NCI-H187 (cell line): Measurements from ENCODE around the gene KLF1.
"Not testable (repeated sequence)": the region's sequence is repeated elsewhere in the genome, so short reads cannot be mapped to it uniquely, and the experiment has no call there.

ENCODE experiments used
- DNase-seq, 2 experiments: peaks; one replicate each; lab custom pipeline; 2025; lab: John Stamatoyannopoulos, UW

Gene KLF1

DNA sequence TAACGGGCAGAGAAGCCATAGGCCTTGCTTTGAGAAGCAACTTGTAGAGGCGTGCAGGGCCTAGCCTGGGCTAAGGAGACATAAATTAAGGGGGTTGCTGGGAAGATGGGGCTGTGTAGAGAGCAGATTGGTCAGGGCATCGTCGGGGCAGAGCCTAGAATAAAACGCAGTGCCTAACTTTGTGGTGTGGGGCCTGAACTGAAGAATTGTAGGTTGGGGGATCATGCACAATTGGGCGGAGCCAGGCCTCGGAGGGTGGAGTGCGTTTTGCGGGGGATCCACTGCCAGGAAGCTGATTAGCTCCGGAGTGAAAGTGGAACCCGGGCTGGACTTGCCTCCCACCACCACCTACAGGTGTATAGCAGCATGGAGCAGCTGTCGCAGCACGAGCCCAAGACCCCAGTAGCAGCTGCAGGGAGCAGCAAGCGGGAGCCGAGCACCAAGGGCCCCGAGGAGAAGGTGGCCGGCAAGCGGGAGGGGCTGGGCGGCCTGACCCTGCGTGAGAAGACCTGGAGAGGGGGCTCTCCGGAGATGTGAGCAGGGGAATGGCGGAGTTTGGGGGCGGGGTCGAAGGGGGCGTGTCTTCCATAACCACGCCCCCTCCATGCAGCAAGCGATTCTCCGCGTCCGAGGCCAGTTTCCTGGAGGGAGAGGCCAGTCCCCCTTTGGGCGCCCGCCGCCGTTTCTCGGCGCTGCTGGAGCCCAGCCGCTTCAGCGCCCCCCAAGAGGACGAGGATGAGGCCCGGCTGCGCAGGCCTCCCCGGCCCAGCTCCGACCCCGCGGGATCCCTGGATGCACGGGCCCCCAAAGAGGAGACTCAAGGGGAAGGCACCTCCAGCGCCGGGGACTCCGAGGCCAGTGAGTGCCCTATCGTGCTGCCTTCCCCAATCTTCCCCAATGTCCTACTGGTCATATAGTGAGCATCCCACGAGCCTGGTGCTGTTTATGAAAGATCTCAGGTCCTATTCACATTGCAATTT, 19.6 kb downstream of the KLF1 start:
- DNase-seq, result peak; percentile 25 to 44

GRCh38 chr19:12866416-12867119, 20.4 kb downstream of the KLF1 start:
- no peak for DNase-seq

DNA sequence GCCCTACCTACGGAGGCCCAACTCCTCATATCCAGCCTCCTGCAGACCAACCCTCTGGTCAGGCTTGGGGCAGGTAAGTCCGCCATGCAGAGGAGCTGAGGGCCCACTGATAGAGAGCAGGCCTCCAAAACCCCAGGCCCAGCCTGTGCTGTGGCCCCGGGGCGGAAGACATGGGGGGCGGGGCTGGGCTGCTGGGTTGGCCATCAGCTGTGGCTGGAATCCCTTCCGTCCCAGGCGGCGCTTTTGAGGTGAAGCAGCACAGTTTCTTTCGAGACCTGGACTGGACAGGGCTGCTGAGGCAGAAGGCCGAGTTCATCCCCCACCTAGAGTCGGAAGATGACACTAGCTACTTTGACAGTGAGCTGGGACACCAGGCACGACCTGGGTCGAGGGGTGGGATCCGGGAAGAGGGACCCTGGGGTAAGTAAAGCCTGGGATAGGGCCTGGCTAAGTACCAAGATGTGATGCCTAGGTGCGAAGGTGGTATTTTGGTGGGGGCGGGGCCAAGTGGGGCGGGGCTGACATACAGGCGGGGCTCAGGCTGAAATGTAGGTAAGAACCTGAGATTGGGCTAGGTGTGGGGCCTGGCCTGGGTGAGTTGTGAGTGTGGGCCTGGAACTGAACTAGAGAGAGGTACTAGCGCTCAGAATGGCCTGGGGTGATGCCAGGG, 21.1 kb downstream of the KLF1 start:
- DNase-seq, result no peak

DNA sequence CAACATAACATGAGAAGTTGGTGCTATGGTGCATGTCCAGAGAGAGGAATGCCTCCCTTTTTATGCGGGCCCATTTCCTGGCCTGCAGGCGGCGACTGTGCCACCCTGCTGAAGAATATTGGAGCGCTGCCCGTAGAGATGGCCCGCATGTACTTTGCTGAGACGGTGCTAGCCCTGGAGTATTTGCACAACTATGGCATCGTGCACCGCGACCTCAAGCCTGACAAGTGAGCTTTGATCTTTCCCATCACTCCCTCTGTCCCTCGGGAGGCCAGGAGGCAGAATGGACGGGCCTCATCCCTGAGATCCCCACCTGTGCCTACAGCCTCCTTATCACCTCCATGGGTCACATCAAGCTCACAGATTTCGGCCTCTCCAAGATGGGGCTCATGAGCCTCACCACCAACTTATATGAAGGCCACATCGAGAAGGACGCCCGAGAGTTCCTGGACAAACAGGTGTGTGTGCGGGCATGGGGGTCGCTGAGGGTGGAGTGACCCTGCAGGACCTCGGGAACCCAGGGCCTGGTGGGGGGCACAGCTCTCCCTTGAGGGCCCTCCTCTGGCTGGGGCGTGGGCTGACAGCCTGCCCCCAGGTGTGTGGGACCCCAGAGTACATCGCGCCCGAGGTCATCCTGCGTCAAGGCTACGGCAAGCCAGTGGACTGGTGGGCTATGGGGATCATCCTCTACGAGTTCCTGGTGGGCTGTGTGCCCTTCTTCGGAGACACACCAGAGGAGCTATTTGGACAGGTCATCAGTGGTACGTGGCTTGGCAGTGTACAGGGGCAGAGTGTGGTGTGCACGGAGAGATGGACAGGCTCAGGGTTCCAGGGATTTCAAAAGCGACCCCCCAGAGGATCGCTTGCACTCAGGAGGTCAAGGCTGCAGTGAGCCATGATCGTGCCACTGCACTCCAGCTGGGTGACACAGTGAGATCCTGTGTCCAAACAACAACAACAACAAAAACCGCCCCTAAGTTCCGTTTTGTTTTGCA, 22.0 kb downstream of the KLF1 start:
- DNase-seq, result no peak

DNA sequence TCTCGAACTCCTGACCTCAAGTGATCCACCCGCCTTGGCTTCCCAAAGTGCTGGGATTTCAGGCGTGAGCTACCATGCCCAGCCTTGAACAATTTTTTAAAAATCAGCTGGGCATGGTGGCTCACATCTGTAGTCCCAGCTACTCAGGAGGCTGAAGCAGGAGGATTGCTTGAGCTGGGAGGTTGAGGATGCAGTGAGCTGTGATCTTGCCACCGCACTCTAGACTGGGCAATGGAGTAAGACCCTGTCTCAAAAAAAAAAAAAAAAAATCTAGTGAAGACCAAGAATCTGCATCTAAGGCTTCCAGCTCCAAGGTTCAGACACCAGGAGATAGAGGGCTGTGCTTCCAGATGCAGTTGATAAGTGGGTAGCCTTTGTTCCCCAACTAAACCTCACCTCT, 22.9 kb downstream of the KLF1 start:
- no peak for DNase-seq

GRCh38 chr19:12859546-12859945, 27.5 kb downstream of the KLF1 start:
- DNase-seq, result no peak

GRCh38 chr19:12858041-12858928, 28.7 kb downstream of the KLF1 start:
- no peak for DNase-seq

- DNase-seq, result no peak
Measured at GRCh38 chr19:12856653-12857052, 30.3 kb downstream of the KLF1 start.

GRCh38 chr19:12847159-12848139, 39.6 kb downstream of the KLF1 start:
- peak in 1 of 2 experiments; percentile 29 for DNase-seq

GRCh38 chr19:12846613-12847012, 40.4 kb downstream of the KLF1 start:
- not testable (repeated sequence) for DNase-seq

- DNase-seq, result no peak
Measured at GRCh38 chr19:12843999-12844732, 42.8 kb downstream of the KLF1 start.

GRCh38 chr19:12843328-12843727, 43.7 kb downstream of the KLF1 start:
- no peak for DNase-seq

GRCh38 chr19:12842511-12842910, 44.5 kb downstream of the KLF1 start:
- DNase-seq, result no peak

DNA sequence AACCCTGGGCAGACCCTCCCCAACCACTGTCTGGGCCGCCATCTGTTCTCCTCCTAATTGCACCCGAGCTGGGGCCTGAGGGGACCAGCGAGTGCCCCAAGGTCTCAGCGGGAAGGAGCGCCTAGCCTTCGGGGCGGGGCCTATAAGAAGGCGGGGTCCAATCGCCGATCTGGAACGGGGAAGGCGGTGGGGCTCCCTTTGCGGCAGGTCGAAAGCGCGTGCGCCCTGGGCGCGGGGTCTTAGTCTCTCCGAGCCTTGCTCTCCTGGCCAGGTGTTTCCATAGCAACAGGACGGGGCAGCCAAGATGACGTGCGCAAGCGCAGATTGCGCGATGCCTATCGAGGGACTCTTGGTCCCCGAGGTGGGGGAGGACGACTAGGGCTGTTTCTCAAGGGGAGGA, 45.9 kb downstream of the KLF1 start:
- peak; percentile 47 to 59 for DNase-seq

DNA sequence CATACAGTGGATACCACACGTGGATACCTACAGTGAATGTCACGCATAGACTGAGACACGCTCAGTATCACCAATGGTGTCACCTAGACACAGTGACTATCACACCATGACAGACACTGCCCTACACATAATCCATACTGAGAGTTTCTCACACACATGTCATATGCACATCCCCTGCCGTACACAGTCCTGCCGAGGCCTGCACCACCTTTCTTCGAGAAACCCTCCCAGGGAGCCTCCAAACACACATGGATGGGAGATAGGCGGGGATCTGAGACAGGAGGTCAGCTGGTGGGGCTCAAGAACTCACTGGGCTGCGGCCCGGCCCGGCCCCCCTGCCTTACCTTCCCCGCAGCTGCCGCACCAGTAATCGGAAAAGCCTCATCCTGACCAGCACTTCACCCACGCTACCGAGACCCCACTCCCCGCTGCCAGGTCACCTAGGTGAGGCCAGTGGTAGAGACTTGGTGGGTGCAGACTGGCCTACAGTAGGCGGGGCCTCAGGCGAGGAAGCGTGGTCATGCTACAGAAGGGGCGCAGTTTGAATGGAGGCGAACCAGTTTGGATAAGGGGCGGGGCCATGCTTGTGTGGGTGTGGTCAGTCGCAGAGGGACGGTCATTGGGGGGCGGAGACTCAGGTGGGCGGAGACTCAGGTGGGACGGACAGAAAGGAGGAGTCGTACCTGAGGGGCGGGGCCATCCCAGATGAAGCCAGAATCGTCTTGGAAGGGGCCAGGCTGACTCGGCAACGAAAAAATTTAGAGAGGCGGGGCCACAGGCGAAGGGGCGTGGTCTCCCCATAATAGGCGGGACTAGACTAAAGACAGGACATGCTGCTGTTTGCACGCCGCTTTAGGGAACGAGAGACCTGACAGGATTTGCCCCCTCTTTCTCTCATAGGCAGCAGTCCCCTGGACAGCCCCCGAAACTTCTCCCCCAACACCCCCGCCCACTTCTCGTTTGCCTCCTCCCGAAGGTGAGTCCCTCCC, 46.6 kb downstream of the KLF1 start:
- peak; percentile 50 to 66 for DNase-seq

DNA sequence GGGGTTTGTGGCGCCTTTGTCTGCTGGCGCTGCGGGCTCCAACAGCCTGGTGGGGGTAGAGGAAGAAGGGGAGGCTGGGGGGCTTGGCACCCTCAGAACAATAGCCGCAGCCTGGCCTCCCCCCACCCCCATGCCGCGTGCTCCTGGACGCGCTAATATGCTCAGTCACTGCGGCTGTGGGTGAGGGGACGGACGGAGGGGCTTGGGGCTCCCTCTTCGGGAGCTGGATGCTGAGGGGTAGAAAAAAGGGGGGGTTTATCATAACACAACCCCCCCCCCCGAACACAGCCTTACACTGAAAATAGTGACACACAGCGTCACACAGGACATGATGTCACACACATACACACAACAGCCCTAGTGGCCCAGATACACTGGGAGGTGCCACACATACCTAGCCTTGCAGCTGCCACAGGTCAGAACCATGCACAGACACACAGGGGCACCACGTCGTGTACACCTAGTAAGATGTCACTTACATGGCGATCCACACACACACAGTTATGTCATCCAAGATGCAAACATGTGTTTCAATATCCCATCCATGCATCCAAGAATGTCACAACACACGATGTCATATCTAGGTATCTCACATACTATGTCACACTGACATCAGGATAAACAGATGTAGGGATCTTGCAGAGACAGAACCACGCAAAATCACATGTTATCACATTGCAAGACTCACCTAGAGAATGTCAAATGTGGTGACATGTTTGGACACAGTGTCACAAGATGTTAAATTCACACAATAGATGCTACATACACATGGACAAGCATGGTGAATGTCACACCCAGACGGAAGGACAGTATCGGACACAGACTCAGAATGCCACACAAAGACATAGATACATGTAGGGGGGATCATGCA, 47.9 kb downstream of the KLF1 start:
- DNase-seq, result no peak
